ENCODE data around the gene MEIKIN. TPM values are rescaled to one million over a fixed set of nuclear protein-coding genes. Genes with fewer than 3 reads are reported as not detected.

Gene MEIKIN
- total RNA-seq, 3 donors from 2014 or later (not counting 1 experiment from before 2014, with no cell fraction given) = 1.1 TPM; not detected in 2

- no peaks in the 10 kb centered on the region for H3K27me3 Mint-ChIP-seq (ENCODE audit: low read depth in 2 of 2)
- H3K27ac Mint-ChIP-seq = peak overlapping the region in 1 of 2 donors; percentile 46
- Histone ChIP-seq H3K4me1 (ENCODE audit: control insufficient read depth, insufficient read depth, low read length) (peaks cover 2% of the 10 kb centered on the region), H3K27me3 (ENCODE audit: control insufficient read depth, insufficient read depth, low read length) (no peaks in the 10 kb centered on the region), H3K4me3 (ENCODE audit: low read length) (no peak overlapping the region), H3K9me3 (ENCODE audit: control insufficient read depth, insufficient read depth, low read length) (no peaks in the 10 kb centered on the region), H3K27ac (ENCODE audit: low read length) (no peak overlapping the region), H3K36me3 (ENCODE audit: control insufficient read depth, insufficient read depth, low read length) (no peaks in the 10 kb centered on the region)
- TF ChIP-seq CTCF (IDR thresholded peaks at IDR 0.05) = no peak
- WGBS (ENCODE audit: insufficient coverage) = no CpG with 5 or more reads among the region's 1 CpG
- H3K4me1 Mint-ChIP-seq = peaks cover 43 to 45% of the 10 kb centered on the region in 2 donors
- H3K36me3 Mint-ChIP-seq = no peaks in the 10 kb centered on the region
- DNase-seq (no peak), ATAC-seq (peak in 2 of 3 donors; percentile 22 to 24)
- H3K9me3 Mint-ChIP-seq = peaks cover 2% of the 10 kb centered on the region in 2 donors
- intact Hi-C loops (cut with micrococcal nuclease) = no loop called here
- H3K4me3 Mint-ChIP-seq = peak overlapping the region; percentile 25
These were observed 187.5 kb downstream of the MEIKIN start for GRCh38 chr5:131757830-131758519.

Other genes starting within 250 kb of the MEIKIN start
- 10 to 100 TPM; 49.6 to 54.6 (median 50.8) TPM for gene FNIP1, start 148.6 kb downstream of the MEIKIN start, total RNA-seq
- gene ACSL6, start 66.0 kb upstream of the MEIKIN start, total RNA-seq = 1 to 10 TPM; 2.1 to 2.2 (median 2.2) TPM
- not detected for gene IL3, start 115.0 kb upstream of the MEIKIN start, total RNA-seq
- gene CSF2, start 128.1 kb upstream of the MEIKIN start, total RNA-seq = 1 to 10 TPM in 1 of 3 donors, under 1 TPM in 2; 0.65 to 1.2 (median 0.82) TPM